GM12878 (cell line): ENCODE data around the gene NEURL3. TPM values are rescaled to one million over a fixed set of nuclear protein-coding genes. Genes with fewer than 3 reads are reported as not detected.

Experiments used
- ATAC-seq: fragments of 200-7000 bp; cut with Tn5 transposase; 3 replicates; pipeline ENCODE4 v1.9.1; 2020; ENCODE audit warnings: mild to moderate bottlenecking, moderate library complexity
- BruUV-seq: library from RNA; stranded (reverse); fragments of 400-500 nt; replicated peaks from 2 replicates; lab custom pipeline; 2021; lab: Mats Ljungman, UMichigan
- CTCF ChIA-PET: fragments of 300-600 bp; sonication (Branson Sonifier 250); formaldehyde crosslinking; extraction: SDS; loops from one replicate; lab custom pipeline; 2021; ENCODE audit warnings: inconsistent platforms; lab: Yijun Ruan, JAX
- POLR2A ChIA-PET: fragments of 350-600 bp; formaldehyde crosslinking; extraction: SDS; loops from one replicate; lab custom pipeline; 2021; ENCODE audit warnings: inconsistent platforms; lab: Charles Lee
- RAD21 ChIA-PET: fragments of 300-600 bp; sonication (Branson Sonifier 250); formaldehyde crosslinking; loops from one replicate; lab custom pipeline; 2023; ENCODE audit warnings: antibody characterized with exemption; ENCODE audit not compliant: unreplicated experiment; lab: Charles Lee
- SMC1A ChIA-PET: fragments of 300-600 bp; sonication (Branson Sonifier 250); formaldehyde crosslinking; loops from one replicate; lab custom pipeline; 2023; ENCODE audit not compliant: unreplicated experiment, uncharacterized antibody; lab: Charles Lee
- DNase-seq: peaks from one replicate; pipeline ENCODE4 v3.0.0-alpha.2; 2011; ENCODE audit warnings: low read depth, low spot score
- FAIRE-seq: peaks from 3 replicates; lab custom pipeline; 2011; peaks lifted over from hg19 to GRCh38; lab: Jason Lieb, UNC
- H2AFZ ChIP-seq: 2 replicates; pipeline ENCODE4 v1.6.0; 2011; ENCODE audit warnings: low read depth, low read length, control low read depth; ENCODE audit not compliant: control insufficient read depth
- H3K27ac ChIP-seq: 2 replicates; pipeline ENCODE4 v1.5.1; 2011; ENCODE audit warnings: control low read depth; ENCODE audit not compliant: control insufficient read depth, insufficient read depth
- H3K27me3 ChIP-seq, 2 experiments: replicated peaks in 1 of 2; 2 replicates each; pipeline versions ENCODE4 v1.6.0 to v1.6.1; 2011; ENCODE audit warnings: low read length in 1 of 2; ENCODE audit not compliant: control insufficient read depth in 2 of 2, insufficient read depth in 2 of 2
- H3K36me3 ChIP-seq, 2 experiments: 2 replicates each; pipeline ENCODE4 v1.5.1; 2011; ENCODE audit warnings: low read length in 1 of 2; ENCODE audit not compliant: control insufficient read depth in 2 of 2, insufficient read depth in 2 of 2
- H3K4me1 ChIP-seq: 2 replicates; pipeline ENCODE4 v1.6.1; 2011; ENCODE audit warnings: mild to moderate bottlenecking, low read length, moderate library complexity, mixed read lengths; ENCODE audit not compliant: control insufficient read depth, insufficient read depth
- H3K4me2 ChIP-seq: 2 replicates; pipeline ENCODE4 v1.6.0; 2011; ENCODE audit warnings: control low read depth; ENCODE audit not compliant: control insufficient read depth, insufficient read depth
- H3K4me3 ChIP-seq: fragments of 200-600 bp; sonication (generic); 2 replicates; pipeline ENCODE4 v1.5.1; 2016
- H3K79me2 ChIP-seq: 2 replicates; pipeline ENCODE4 v1.6.0; 2011; ENCODE audit warnings: low read length; ENCODE audit not compliant: control insufficient read depth, insufficient read depth
- H3K9ac ChIP-seq: 2 replicates; pipeline ENCODE4 v1.8.0; 2011; ENCODE audit warnings: low read length, control low read depth, mixed read lengths; ENCODE audit not compliant: control insufficient read depth, insufficient read depth
- H3K9me3 ChIP-seq: replicated peaks from 3 replicates; pipeline ENCODE4 v1.5.1; 2011; ENCODE audit warnings: mild to moderate bottlenecking, low read length; ENCODE audit not compliant: control insufficient read depth, insufficient read depth
- H4K20me1 ChIP-seq: 2 replicates; pipeline ENCODE4 v1.6.0; 2011; ENCODE audit not compliant: control insufficient read depth, insufficient read depth
- DPF2 ChIP-seq: fragments of 450-650 bp; IDR thresholded peaks from 2 replicates; pipeline ENCODE4 v1.6.1; 2017; ENCODE audit warnings: mild to moderate bottlenecking
- EED ChIP-seq: sonication (generic); IDR thresholded peaks from 2 replicates; pipeline ENCODE4 v1.6.1; 2016; ENCODE audit warnings: antibody characterized with exemption, low read depth
- JUND ChIP-seq: IDR thresholded peaks from 2 replicates; pipeline ENCODE4 v1.6.1; 2012; ENCODE audit warnings: low read depth, mild to moderate bottlenecking, low read length, improper control_type of control experiment, moderate library complexity
- SPI1 ChIP-seq: IDR thresholded peaks from 2 replicates; pipeline ENCODE4 v1.6.1; 2011; ENCODE audit warnings: low read depth, mild to moderate bottlenecking, low read length, moderate library complexity, borderline replicate concordance; ENCODE audit not compliant: insufficient read depth
- WGBS: methylation state at CpG from one replicate; pipeline ENCODE4 v1.1.6; 2016; ENCODE audit warnings: low lambda C conversion rate; ENCODE audit not compliant: insufficient replicate concordance, insufficient coverage; ENCODE audit errors: missing lambda C conversion rate; 5-methylcytosine and 5-hydroxymethylcytosine counted together
- in situ Hi-C: fragments of 300-500 bp; cut with MboI; formaldehyde crosslinking; loops from 9 replicates; pipeline ENCODE4 v1.14.3; 2018; ENCODE audit warnings: mixed read lengths
- intact Hi-C: fragments of 100-400 bp; cut with micrococcal nuclease; formaldehyde crosslinking; loops from one replicate; pipeline ENCODE4 v1.14.2; 2022; ENCODE audit not compliant: unreplicated experiment
- polyA plus RNA-seq, 11 experiments: library from polyadenylated mRNA; depleted of rRNA in 4 of 11; unstranded in 6 of 11; stranded (reverse) in 5 of 11; fragments of >200 nt; fragmentation: Nextera tagmentation in 4 of 11; fragmentation: Illumina TruSeq in 1 of 11; extraction: Ambion mirVana in 4 of 11; extraction: Trizol in 1 of 11; gene quantifications; 1 replicate in 1 of 11; 2 replicates in 10 of 11; pipeline versions ENCODE4 v1.2.1 to v1.2.3, GENCODE V29; 2011 to 2016; ENCODE audit warnings: inconsistent platforms in 2 of 11, missing spikeins in 2 of 11, low read depth in 1 of 11
- total RNA-seq, 4 experiments: library from RNA; depleted of rRNA in 3 of 4; stranded (reverse); fragments of >200 nt in 3 of 4; fragmentation: Illumina TruSeq in 1 of 4; extraction: Trizol in 1 of 4; gene quantifications; 2 replicates each; pipeline versions ENCODE4 v1.2.1 to v1.2.3, GENCODE V29; 2013 to 2021

NEURL3 gene
- total and polyA plus RNA-seq, 10 of the 15 experiments (the other 5 are each of a cell fraction or from before 2014, with no cell fraction given): 0.03 to 6.3 (median 0.47) TPM

- Histone ChIP-seq H3K4me3 (no peak overlapping the region), H3K27ac (peak overlapping the region; percentile 72), H3K9ac (peak overlapping the region; percentile 46; the same call in 1 of the 2 replicates), H3K4me2 (peak overlapping the region; percentile 74; the same call in 1 of the 2 replicates), H3K79me2 (peaks cover 3% of the 10 kb centered on the region), H2AFZ (no peak overlapping the region), H4K20me1 (no peaks in the 10 kb centered on the region), H3K4me1 (peaks cover 91% of the 10 kb centered on the region), H3K27me3 (no peaks in the 10 kb centered on the region)
- BruUV-seq: no TSS peak
- no peak for ATAC-seq
- ChIA-PET RAD21 (interaction anchor here (0.7 to 7.4 kb wide), 13 partner anchors 9 to 381 kb away, joined by 3 to 60 read pairs (median 5); partner anchors contain the start of gene ARID5A), CTCF (interaction anchor here (0.6 to 3.5 kb wide), 13 partner anchors 9 to 536 kb away, joined by 3 to 22 read pairs (median 4); partner anchors contain the start of genes ARID5A and CNNM4), POLR2A (interaction anchor here (0.7 to 7.9 kb wide), 7 partner anchors 10 to 372 kb away, joined by 3 to 106 read pairs (median 3); partner anchors contain the start of gene ARID5A), SMC1A (interaction anchor here (0.6 to 4.1 kb wide), 13 partner anchors 9 to 338 kb away, joined by 3 to 48 read pairs (median 4); partner anchors contain the start of gene ARID5A)
- in situ Hi-C loops (no loop called here), intact Hi-C loops (loop anchor here (1.0 to 5.0 kb wide), 2 partner anchors 9 to 382 kb away; partner anchors contain the start of gene DUSP2)
- 87% methylated on average over 8 of the region's 8 CpGs for WGBS
- DNase-seq: no peak
- TF ChIP-seq JUND (no peak), EED (peak; percentile 40; the same call in 1 of the 2 replicates), DPF2 (0 out of 2 replicates have a peak, but pooled peaks have one; percentile 23), SPI1 (peak; percentile 61)
- TF ChIP-seq, all 136 proteins: peak for 3
- Histone ChIP-seq H3K36me3 (no peaks in the 10 kb centered on the region), H3K9me3 (no peaks in the 10 kb centered on the region)
- FAIRE-seq: no peak
Measured at GRCh38 chr2:96528700-96529375, 23.7 kb upstream of the NEURL3 start.
